ENCODE data around the gene CASKIN2.

The CASKIN2 gene

GRCh38 chr17:75503337-75503950 lies 11.9 kb downstream of the CASKIN2 start:
- no peak for DNase-seq

- no peak for DNase-seq
These were observed 12.5 kb downstream of the CASKIN2 start for GRCh38 chr17:75502721-75503329.

- no peak for DNase-seq
These were observed 13.1 kb downstream of the CASKIN2 start for GRCh38 chr17:75502072-75502720.

- no peak for DNase-seq
These were observed 13.8 kb downstream of the CASKIN2 start for GRCh38 chr17:75501378-75502071.

- no peak for DNase-seq
These were observed 14.7 kb downstream of the CASKIN2 start for GRCh38 chr17:75500419-75501216.

GRCh38 chr17:75499313-75500022 lies 15.9 kb downstream of the CASKIN2 start:
- no peak for DNase-seq

- DNase-seq = no peak
These were observed 16.6 kb downstream of the CASKIN2 start for GRCh38 chr17:75498726-75499213.

- DNase-seq = no peak
These were observed 17.2 kb downstream of the CASKIN2 start for GRCh38 chr17:75498039-75498725.

- DNase-seq = no peak
These were observed 19.3 kb downstream of the CASKIN2 start for GRCh38 chr17:75496005-75496404.

- no peak for DNase-seq
These were observed 20.9 kb downstream of the CASKIN2 start for GRCh38 chr17:75494326-75494877.

- no peak for DNase-seq
These were observed 21.7 kb downstream of the CASKIN2 start for GRCh38 chr17:75493476-75494129.

- DNase-seq = no peak
These were observed 22.7 kb downstream of the CASKIN2 start for GRCh38 chr17:75492555-75493168.

GRCh38 chr17:75491680-75492079 lies 23.7 kb downstream of the CASKIN2 start:
- DNase-seq = no peak

GRCh38 chr17:75490953-75491649 lies 24.2 kb downstream of the CASKIN2 start:
- no peak for DNase-seq

- no peak for DNase-seq
These were observed 25.1 kb downstream of the CASKIN2 start for GRCh38 chr17:75490173-75490743.

- no peak for DNase-seq
These were observed 25.8 kb downstream of the CASKIN2 start for GRCh38 chr17:75489511-75489955.

- DNase-seq = no peak
These were observed 26.4 kb downstream of the CASKIN2 start for GRCh38 chr17:75488693-75489510.
